Left cardiac atrium (tissue), 4 donors: Measurements from ENCODE around the gene SIK2. TPM values are rescaled to one million over a fixed set of nuclear protein-coding genes. Genes with fewer than 3 reads are reported as not detected.
"Not testable (repeated sequence)": the region's sequence is repeated elsewhere in the genome, so short reads cannot be mapped to it uniquely, and the experiment has no call there.

ENCODE experiments used
- ATAC-seq, 2 donors: fragments of 200-7000 bp; cut with Tn5 transposase; one replicate each; pipeline ENCODE4 v1.9.1; 2020; ENCODE audit warnings: mild to moderate bottlenecking in 2 of 2, moderate library complexity in 2 of 2
- DNase-seq: peaks from one replicate; pipeline ENCODE4 v3.0.0-alpha.2; 2020
- intact Hi-C, 2 donors: fragments of 100-400 bp; cut with DNase I; formaldehyde crosslinking; loops; one replicate each; pipeline versions ENCODE4 v1.14.1 to v1.15.1; 2022 to 2023
- total RNA-seq, 2 donors: library from RNA; stranded (reverse); fragmentation: NEBNext Ultra II Directional; extraction: Animal tissue kit (Norgen Biotek cat#: 25700); gene quantifications; one replicate each; pipeline ENCODE4 v1.2.1, GENCODE V29; 2021
- donor health status: DM: no; HTN: yes; CAD: no.
- donor health status: DM: no; HTN: yes; CAD: no; lungs with severe emphysema.
- donor health status: DM: yes; HTN: yes; CAD: no.
- donor health status: Dilated cardiomyopathy.

Gene SIK2
- total RNA-seq, 2 donors from 2014 or later: 24.3 to 51.6 TPM

GRCh38 chr11:111641339-111642015 is 39.2 kb downstream of the SIK2 start:
- DNase-seq: no peak
- no peak for ATAC-seq
- intact Hi-C loops: no loop called here

- no peak for ATAC-seq
- intact Hi-C loops: no loop called here
- no peak for DNase-seq
These were observed 40.3 kb downstream of the SIK2 start for GRCh38 chr11:111642542-111642941.

GRCh38 chr11:111644922-111645321 is 42.7 kb downstream of the SIK2 start:
- ATAC-seq: no peak
- DNase-seq: no peak
- intact Hi-C loops: no loop called here

DNA sequence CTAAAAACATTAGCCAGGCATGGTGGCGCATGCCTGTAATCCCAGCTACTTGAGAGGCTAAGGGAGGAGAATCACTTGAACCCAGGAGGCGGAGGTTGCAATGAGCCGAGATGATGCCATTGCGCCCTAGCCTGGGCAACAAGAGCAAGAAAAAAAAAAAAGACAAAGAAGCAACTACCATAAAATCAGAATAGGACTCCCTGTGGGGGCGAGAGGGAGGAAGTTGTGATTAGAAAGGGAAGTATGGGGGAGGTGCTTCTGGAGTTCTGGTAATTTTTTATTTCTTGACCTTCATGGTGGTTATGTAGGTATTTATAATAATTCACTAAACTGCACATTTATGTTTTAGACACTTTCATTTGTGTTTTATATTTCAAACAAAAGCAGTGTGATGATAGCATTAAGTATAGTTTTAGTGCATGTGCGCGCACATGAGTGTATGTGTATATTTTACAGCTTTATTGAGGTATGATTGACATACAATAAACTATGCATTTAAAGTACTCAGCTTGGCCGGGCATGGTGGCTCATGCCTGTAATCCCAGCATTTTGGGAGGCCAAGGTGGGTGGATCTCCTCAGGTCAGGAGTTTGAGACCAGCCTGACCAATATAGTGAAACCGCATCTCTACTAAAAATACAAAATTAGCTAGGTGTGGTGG is 43.5 kb downstream of the SIK2 start:
- no peak for DNase-seq
- intact Hi-C loops: no loop called here
- ATAC-seq: no peak

DNA sequence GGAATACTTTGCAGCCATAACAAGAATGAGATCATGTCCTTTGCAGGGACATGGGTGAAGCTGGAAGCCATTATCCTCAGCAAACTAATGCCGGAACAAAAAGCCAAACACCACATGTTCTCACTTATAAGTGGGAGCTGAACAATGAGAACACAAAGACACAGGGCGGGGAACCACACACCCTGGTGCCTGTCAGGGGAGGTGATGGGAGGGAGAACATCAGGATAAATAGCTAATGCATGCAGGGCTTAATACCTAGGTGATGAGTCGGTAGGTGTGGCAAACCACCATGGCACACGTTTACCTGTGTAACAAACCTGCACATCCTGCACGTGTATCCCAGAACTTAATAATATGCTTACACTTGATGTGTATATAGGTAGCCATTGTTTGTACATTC is 49.1 kb downstream of the SIK2 start:
- ATAC-seq, intact Hi-C loops, DNase-seq: not testable (repeated sequence)

GRCh38 chr11:111652184-111652583 is 49.9 kb downstream of the SIK2 start:
- intact Hi-C loops: no loop called here
- no peak for ATAC-seq
- DNase-seq: no peak

DNA sequence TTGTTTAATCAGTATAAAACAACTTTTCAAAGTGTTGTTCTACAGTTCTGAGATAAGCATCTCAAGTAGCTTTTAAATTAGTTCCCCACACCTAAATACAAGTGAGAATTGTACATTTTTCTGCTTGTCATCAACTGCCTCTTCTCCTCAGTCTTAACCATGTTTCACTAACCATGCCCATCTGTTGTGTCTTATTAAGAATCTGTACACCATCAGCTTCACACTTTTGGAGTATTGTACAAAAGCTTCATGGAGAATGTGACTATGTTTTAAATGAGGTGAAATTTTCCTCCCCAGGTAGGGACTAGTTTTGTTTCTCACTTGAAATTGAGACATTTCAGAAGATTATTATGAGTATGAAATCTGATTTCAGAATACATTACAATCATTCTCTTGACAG is 52.4 kb downstream of the SIK2 start:
- ATAC-seq (no peak), DNase-seq (no peak)
- intact Hi-C loops: no loop called here

DNA sequence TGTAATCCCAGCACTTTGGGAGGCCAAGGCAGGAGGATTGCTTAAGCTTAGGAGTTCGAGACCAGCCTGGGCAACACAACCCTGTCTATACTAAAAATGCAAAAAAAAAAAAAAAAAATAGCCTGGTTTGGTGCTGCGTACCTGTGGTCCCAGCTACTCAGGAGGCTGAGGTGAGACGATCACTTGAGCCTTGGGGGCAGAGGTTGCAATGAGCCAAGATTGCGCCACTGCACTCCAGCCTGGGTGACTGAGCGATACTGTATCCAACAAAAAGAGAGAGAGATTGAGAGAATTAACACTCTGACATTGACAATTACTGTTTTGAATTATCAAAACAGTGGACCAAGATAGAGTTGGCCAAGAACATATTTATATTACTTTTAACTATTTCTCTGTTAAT is 53.7 kb downstream of the SIK2 start:
- ATAC-seq: no peak
- intact Hi-C loops: no loop called here

GRCh38 chr11:111657905-111658304 is 55.7 kb downstream of the SIK2 start:
- DNase-seq, ATAC-seq, intact Hi-C loops: not testable (repeated sequence)

More for the DNA sequence above, 53.7 kb downstream of the SIK2 start:
- no peak for DNase-seq

GRCh38 chr11:111658493-111658892 is 56.2 kb downstream of the SIK2 start:
- ATAC-seq, DNase-seq, intact Hi-C loops: not testable (repeated sequence)

DNA sequence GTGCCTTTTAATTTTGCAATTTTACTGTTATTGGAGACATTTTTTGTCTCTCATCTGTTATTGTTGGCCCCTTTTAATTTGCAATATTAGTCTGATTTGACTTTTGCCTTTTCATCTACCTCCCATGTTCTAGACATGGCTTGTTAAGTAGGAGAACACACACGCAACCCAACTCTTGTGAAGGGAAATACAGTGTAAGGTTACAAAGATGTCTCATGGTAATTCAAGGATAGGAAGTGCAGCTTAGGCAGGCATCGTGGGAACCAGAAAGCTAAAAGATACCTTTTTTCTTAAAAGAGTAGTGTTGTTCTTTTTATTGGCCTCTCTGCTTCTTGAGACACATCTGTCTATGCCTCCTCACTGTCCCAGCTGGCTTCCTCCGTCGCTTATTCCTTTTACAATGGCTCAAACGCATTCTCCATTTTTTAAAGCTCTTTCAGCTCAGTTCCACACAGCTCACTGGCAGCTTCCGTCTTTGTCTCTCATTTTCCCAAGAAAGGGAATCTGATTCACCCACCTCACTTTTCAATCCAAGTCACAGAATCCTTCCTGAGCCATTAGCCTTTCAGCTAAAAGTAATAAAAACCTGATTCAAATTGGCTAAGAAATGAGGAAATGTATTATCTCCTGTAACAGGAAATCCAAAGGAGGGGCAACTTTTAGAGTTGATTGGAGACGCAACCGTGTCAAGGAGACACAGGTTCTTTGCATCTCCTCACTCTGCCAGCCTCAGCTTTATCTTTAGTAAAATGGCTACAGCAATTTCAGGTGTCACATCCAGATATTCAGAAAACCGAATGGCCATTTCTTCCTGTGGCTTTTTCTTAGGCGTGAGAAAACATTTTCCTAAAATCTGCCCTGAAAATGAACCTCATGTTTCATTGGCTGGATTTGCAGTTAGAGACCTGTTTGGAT is 57.2 kb downstream of the SIK2 start:
- DNase-seq (no peak), ATAC-seq (no peak)
- intact Hi-C loops: loop anchor here in 1 of 2 donors (10.0 kb wide), 1 partner anchor 45 kb away; no protein-coding TSS in a partner anchor

DNA sequence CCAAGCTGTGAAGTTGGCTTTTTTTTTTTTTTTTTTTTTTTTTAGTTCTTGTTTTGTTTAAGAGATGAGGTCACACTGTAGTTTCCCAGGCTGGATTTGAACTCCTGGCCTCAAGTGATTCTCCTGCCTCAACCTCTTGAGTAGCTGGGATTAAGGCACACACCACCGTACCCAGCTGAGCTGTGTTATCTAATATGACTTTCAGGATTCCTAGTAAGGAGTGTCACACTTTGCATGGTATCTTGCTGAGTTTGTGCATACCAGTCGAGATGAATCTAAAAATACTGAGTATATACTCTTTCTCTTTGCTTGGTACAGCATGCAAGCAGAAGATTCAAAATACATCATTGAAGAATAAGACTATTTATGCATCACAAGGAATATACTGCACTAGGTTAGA is 58.6 kb downstream of the SIK2 start:
- no peak for ATAC-seq
- DNase-seq: no peak
- intact Hi-C loops: loop anchor here in 1 of 2 donors (10.0 kb wide), 1 partner anchor 46 kb away; no protein-coding TSS in a partner anchor

DNA sequence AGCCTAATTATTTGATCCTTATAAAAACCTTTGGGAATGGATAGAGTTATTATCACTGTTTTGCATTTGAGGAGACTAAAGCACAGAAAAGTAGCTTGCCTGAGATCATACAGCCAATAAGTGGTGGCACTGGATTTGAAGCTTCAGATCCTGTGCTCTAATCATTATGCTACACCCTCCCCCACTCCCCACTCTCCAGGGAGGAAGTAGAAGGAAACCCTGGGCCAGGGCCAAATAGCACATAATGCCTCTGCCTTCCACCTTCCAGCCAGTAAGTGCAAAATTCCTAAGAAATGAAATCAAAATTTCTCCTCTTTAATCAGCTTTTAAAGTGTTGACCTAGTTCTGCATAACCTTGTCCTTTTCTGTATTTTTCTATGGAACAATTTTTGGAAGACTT is 61.6 kb downstream of the SIK2 start:
- intact Hi-C loops: loop anchor here in 1 of 2 donors (10.0 kb wide), 1 partner anchor 49 kb away; no protein-coding TSS in a partner anchor
- ATAC-seq (peak; percentile 75 to 83), DNase-seq (peak; percentile 70)

DNA sequence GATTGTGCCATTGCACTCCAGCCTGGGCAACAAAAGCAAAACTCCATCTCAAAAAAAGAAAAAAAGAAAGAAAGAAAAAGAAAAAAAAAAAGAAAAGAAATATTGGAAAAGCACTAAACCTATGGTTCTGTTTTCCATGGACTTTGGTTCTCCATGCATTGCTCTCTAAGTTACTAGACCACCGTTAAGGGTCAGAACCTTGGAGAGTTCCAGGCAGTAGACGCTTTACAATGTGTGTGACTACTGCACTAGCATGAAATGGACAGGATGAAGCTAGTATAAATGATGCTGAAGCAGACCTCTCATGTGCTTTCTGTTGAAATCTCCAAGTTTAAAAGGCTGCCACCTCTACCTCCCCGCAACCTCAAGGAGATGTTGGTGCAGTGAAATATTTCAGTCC is 63.5 kb downstream of the SIK2 start:
- ATAC-seq (peak in 1 of 2 donors; percentile 40), DNase-seq (no peak)
- intact Hi-C loops: loop anchor here in 1 of 2 donors (10.0 kb wide), 1 partner anchor 51 kb away; no protein-coding TSS in a partner anchor

DNA sequence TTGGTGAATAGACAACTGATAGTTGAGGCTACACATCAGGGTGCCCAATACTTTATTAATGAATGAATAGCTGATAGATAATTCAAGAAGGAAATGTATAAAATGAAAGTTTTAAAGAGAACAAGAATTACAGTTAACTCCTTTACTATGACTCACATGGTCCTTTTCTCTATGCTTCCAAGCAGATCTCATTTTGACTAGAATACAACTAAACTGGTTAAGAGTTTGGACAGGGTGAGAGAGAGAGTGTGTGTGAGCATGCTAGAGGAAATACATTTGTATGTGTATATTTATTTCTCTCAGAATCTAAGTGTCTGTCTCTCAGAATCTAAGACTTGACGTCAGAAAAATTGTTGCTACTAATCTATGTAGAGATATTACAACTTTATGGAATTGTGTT is 66.7 kb downstream of the SIK2 start:
- intact Hi-C loops: loop anchor here in 1 of 2 donors (10.0 kb wide), 1 partner anchor 54 kb away; no protein-coding TSS in a partner anchor
- DNase-seq: no peak
- no peak for ATAC-seq

DNA sequence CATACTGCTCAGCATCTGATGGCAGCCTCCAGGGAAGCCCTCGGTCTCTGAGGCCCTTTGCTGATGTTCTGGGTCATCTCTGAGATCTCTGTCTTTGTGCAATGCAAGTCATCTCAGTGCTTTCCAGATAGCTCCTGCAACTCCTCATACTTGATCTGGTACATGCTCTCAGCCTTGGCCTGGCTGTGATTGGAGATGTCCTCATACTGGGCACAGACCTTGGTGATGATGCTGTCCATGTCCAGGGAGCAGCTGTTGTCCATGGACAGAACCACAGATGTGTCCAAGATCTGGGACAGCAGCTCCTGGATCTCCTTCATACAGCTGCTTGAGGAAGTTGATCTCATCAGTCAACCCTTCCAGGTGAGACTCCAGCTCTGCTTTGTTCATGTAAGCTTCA is 69.1 kb downstream of the SIK2 start:
- no peak for ATAC-seq
- DNase-seq: no peak
- intact Hi-C loops: no loop called here

DNA sequence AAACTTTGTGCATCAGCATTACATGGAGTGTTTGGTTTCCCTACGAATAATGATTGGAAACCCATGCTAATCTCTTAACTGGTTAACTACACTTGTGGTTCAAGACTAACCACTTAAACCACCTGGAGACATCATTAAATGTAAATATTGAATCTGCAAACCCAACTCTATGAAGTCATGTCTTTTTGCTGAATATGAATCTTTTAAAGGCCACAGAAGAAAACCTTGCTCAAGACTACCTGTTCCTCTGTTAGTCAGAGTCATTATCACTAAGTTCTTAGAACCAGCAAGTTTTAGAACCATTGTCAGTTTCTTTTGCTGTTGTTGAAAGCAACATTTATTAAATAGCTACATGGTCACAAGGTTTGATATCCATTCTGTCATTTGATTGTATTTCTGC is 70.7 kb downstream of the SIK2 start:
- DNase-seq (no peak), ATAC-seq (no peak)
- intact Hi-C loops: no loop called here

- no peak for ATAC-seq
- intact Hi-C loops: no loop called here
- DNase-seq: no peak
These were observed 72.7 kb downstream of the SIK2 start for GRCh38 chr11:111674941-111675340.

- intact Hi-C loops: no loop called here
- no peak for DNase-seq
- no peak for ATAC-seq
These were observed 73.6 kb downstream of the SIK2 start for GRCh38 chr11:111675891-111676290.
